Heart left ventricle (tissue), 16 donors: Measurements from ENCODE around the gene IFT43. TPM values are rescaled to one million over a fixed set of nuclear protein-coding genes. Genes with fewer than 3 reads are reported as not detected.
A peak's percentile ranks its signal among the peaks of the same experiment; 100 is the strongest.

Experiments
- ATAC-seq, 4 donors: fragments of 200-7000 bp; cut with Tn5 transposase; one replicate each; pipeline ENCODE4 v1.9.1; 2020 to 2022; ENCODE audit warnings: moderate library complexity in 4 of 4, mild to moderate bottlenecking in 3 of 4, moderate number of reproducible peaks in 1 of 4
- DNase-seq, 5 donors: peaks; one replicate each; pipeline ENCODE4 v3.0.0-alpha.2; 2020
- H3K27ac ChIP-seq, 12 donors: fragments of 200-600 bp; sonication (generic) in 4 of 12; one replicate each; pipeline versions ENCODE4 v1.5.0 to v1.8.0; 2016 to 2022; ENCODE audit warnings: mild to moderate bottlenecking in 2 of 12
- H3K27me3 ChIP-seq, 9 donors: fragments of 200-600 bp; sonication (generic) in 2 of 9; one replicate each; pipeline versions ENCODE4 v1.5.1 to v1.8.0; 2016 to 2022; ENCODE audit warnings: mild to moderate bottlenecking in 3 of 9
- H3K36me3 ChIP-seq, 9 donors: fragments of 200-600 bp; sonication (generic) in 2 of 9; one replicate each; pipeline versions ENCODE4 v1.5.0 to v1.8.0; 2018 to 2022; ENCODE audit warnings: mild to moderate bottlenecking in 2 of 9
- H3K4me1 ChIP-seq, 12 donors: fragments of 200-600 bp; sonication (generic) in 4 of 12; one replicate each; pipeline versions ENCODE4 v1.5.0 to v1.8.0; 2016 to 2022; ENCODE audit warnings: mild to moderate bottlenecking in 3 of 12
- H3K4me3 ChIP-seq, 12 donors: fragments of 200-600 bp; sonication (generic) in 4 of 12; one replicate each; pipeline versions ENCODE4 v1.5.0 to v1.8.0; 2017 to 2022; ENCODE audit warnings: mild to moderate bottlenecking in 9 of 12, moderate library complexity in 4 of 12
- H3K9me3 ChIP-seq, 12 donors: fragments of 200-600 bp; sonication (generic) in 4 of 12; one replicate each; pipeline versions ENCODE4 v1.5.0 to v1.8.0; 2016 to 2022; ENCODE audit warnings: mild to moderate bottlenecking in 1 of 12
- POLR2A ChIP-seq, 2 donors: fragments of 450-650 bp; IDR thresholded peaks; one replicate each; pipeline ENCODE4 v1.6.1; 2017; ENCODE audit warnings: antibody characterized with exemption in 2 of 2, mild to moderate bottlenecking in 2 of 2, moderate library complexity in 2 of 2
- whole genome bisulfite sequencing, 4 donors: extraction: QIAGEN DNeasy Blood & Tissue Kit in 2 of 4; methylation state at CpG; one replicate each; pipeline versions ENCODE4 v1.1.5 to v1.1.7; 2013 to 2018; 5-methylcytosine and 5-hydroxymethylcytosine counted together
- intact Hi-C, 10 donors: fragments of 100-400 bp; cut with DNase I; formaldehyde crosslinking; loops; one replicate each; pipeline versions ENCODE4 v1.11.1 to v1.14.2; 2022
- polyA plus RNA-seq, 2 donors: library from polyadenylated mRNA; stranded (reverse); fragments of 200-250 nt; gene quantifications; one replicate each; pipeline ENCODE4 v1.2.3, GENCODE V29; 2013
- total RNA-seq, 9 donors: library from RNA; depleted of rRNA in 2 of 9; stranded (reverse); fragments of >200 nt in 2 of 9; fragmentation: NEBNext Ultra II Directional in 3 of 9; extraction: Animal tissue kit (Norgen Biotek cat#: 25700) in 3 of 9; gene quantifications; one replicate each; pipeline versions ENCODE4 v1.1.0 to v1.2.4, GENCODE V29; 2016 to 2023
- TF ChIP-seq, protein P1 (sequence below), 12 donors: fragments of 200-600 bp; sonication (generic) in 4 of 12; IDR thresholded peaks; one replicate each; pipeline versions ENCODE4 v1.5.0 to v1.8.0; 2018 to 2022; ENCODE audit warnings: antibody characterized with exemption in 12 of 12, mild to moderate bottlenecking in 5 of 12
- donor health status: ischemic (EF 13 %, LVEDD 7.1; RV severe dilation, severe dysfunction).
- donor health status: healthy with polysubstance abuse.
- donor health status: DM: no; HTN: yes; CAD: no.
- donor health status: DM: no; HTN: no; CAD: no.
- donor health status: ischemic (EF 25% LVEDD 6.9; RV normal size, moderate dysfunction).
- donor health status: ischemic (EF 25% LVEDD 5.7; RV mildly dilated, moderate dysfunction).
- donor health status: healthy.
- donor health status: DM: yes; HTN: yes; CAD: no.
- donor health status: ischemic (EF 35%, LVEDD 5.7; RV mildly dilated, moderate dysfunction).
- donor health status: nonischemic (EF 11% LVEDD 7.7; RV severe dilation, severe dysfunction).
- donor health status: DM: yes; HTN: yes; CAD: no.
- donor health status: PGD.
- donor health status: ischemic (EF 29% LVEDD 5.4; RV normal size, mild dysfunction).
- donor health status: nonischemic (EF 23%, LVEDD 6.1; RV moderate dilation, normal function).

Gene IFT43
- total and polyA plus RNA-seq, 11 donors = 22.8 to 54.7 (median 30.8) TPM

DNA sequence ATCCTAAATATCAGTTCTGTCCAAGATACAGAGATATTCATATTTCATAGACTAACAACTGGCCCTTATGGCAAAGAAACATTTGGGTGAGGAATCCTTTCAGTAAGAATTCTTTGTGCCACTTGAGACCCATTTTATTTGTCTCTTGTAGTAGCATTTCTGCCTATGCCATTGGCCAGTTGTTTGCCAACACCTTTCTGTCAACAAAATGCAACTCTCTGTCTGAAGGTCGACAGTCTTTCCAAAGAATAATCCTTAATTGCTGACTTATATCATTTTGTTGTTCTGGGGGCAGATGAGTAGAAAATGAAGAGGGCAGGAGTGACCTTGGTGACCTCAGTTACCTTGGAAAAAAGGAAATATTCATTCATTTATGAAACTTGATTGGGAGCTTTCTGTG, 10.9 kb downstream of the IFT43 start:
- intact Hi-C loops = no loop called here
- H3K27me3 ChIP-seq = no peaks in the 10 kb centered on the region
- peak overlapping the region in 8 of 12 donors; percentile 18 to 95 (median 83) for H3K27ac ChIP-seq
- 87 to 97% (median 89%) methylated on average over 1 of the region's 1 CpG for WGBS, 4 donors
- no peak for TF ChIP-seq POLR2A (IDR thresholded peaks at IDR 0.05)
- TF ChIP-seq, protein P1, sequence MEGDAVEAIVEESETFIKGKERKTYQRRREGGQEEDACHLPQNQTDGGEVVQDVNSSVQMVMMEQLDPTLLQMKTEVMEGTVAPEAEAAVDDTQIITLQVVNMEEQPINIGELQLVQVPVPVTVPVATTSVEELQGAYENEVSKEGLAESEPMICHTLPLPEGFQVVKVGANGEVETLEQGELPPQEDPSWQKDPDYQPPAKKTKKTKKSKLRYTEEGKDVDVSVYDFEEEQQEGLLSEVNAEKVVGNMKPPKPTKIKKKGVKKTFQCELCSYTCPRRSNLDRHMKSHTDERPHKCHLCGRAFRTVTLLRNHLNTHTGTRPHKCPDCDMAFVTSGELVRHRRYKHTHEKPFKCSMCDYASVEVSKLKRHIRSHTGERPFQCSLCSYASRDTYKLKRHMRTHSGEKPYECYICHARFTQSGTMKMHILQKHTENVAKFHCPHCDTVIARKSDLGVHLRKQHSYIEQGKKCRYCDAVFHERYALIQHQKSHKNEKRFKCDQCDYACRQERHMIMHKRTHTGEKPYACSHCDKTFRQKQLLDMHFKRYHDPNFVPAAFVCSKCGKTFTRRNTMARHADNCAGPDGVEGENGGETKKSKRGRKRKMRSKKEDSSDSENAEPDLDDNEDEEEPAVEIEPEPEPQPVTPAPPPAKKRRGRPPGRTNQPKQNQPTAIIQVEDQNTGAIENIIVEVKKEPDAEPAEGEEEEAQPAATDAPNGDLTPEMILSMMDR (IDR thresholded peaks at IDR 0.05) = no peak
- DNase-seq = no peak
- no peaks in the 10 kb centered on the region for H3K9me3 ChIP-seq
- H3K36me3 ChIP-seq = peaks cover 0 to 87% (median 47%) of the 10 kb centered on the region in 9 donors
- ATAC-seq = no peak
- H3K4me3 ChIP-seq = no peak overlapping the region
- peaks cover 0 to 53% (median 26%) of the 10 kb centered on the region in 12 donors for H3K4me1 ChIP-seq

DNA sequence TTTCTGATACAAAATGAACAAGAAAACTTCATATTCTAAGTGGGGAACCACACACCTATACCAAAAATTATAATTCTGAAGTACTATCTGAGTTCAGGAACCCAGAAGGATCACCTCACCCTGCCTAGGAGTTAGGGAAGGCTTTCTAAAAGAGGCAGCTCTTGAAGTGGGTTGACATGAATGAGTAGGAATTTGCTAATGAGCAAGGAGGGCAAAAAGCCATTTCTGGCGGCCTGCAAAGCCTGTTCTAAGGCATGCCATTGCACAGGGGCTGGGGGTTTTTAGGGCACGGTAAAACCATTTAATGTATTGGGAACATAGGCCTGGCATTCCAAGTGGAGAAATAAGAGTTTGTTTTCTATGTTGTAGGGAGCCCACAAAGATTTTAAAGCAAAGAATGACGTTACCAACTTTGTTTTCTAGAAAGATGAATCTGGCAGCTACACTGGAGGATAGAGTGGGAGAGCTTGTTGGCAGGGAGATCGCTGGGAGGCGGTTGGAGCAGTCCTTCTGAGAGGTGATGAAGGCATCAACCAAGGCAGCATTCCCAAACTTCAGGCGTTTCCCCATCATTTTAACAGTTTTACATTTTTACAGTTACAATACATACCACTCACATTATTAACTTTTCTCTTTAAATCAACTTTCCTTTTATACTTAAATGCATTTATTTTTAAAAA, 14.1 kb downstream of the IFT43 start:
- DNase-seq = no peak
- Histone ChIP-seq H3K4me1 (peaks cover 0 to 27% (median 14%) of the 10 kb centered on the region in 12 donors), H3K4me3 (no peak overlapping the region), H3K9me3 (peaks cover 0 to 12% (median 5%) of the 10 kb centered on the region in 12 donors), H3K36me3 (peaks cover 0 to 86% (median 63%) of the 10 kb centered on the region in 9 donors), H3K27ac (peak overlapping the region in 3 of 12 donors; percentile 11 to 28 (median 21)), H3K27me3 (no peaks in the 10 kb centered on the region)
- 73 to 87% (median 81%) methylated on average over 6 of the region's 6 CpGs for WGBS, 4 donors
- TF ChIP-seq, protein P1 (IDR thresholded peaks at IDR 0.05) = no peak
- TF ChIP-seq POLR2A (IDR thresholded peaks at IDR 0.05) = no peak
- intact Hi-C loops = no loop called here
- no peak for ATAC-seq

DNA sequence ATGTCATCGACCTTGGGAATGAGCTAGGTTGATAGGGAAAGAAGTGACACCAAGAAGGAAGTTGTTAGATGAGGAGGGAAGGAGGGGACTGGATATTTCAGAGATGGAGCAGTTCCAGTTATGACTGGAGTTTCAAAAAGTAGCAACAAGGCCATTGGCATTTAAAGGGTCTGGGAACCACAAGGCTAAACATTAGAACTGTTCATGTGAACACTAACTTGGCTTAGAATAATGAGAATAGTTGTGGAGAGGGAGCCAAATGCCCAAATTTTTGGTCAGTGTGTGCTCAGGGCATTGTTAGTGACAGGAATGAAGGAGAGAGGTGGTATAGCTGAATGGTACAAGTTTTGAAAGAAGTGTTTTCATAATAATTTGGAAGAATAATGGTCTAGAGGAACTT, 16.8 kb downstream of the IFT43 start:
- H3K27ac ChIP-seq = no peak overlapping the region

DNA sequence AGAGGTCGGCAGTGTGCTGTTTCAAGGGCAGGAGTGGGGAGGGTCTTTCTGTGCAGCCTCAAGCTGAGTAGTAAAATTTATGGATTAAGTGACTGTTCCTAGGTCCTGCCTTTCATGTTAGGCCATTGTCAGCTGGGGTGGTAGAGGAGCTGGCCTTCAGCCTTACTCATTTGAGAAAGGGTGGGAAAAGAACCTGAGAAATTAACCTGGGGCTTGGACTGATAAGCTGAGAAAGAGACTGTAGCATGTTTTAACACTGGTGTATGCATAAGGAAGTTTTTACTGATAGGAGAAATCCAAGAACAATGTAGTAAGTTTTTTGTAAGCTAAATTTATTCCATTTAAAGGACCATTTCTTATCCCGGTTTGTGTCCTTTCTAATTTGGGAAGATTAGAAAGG, 20.7 kb downstream of the IFT43 start:
- TF ChIP-seq, protein P1 (IDR thresholded peaks at IDR 0.05) = no peak
- TF ChIP-seq POLR2A (IDR thresholded peaks at IDR 0.05) = no peak
- WGBS, 4 donors = 81 to 93% (median 91%) methylated on average over 2 of the region's 2 CpGs
- intact Hi-C loops = no loop called here
- no peak for ATAC-seq
- no peak for DNase-seq
- peaks cover 0 to 23% (median 9%) of the 10 kb centered on the region in 12 donors for H3K9me3 ChIP-seq
- peaks cover 0 to 98% (median 76%) of the 10 kb centered on the region in 9 donors for H3K36me3 ChIP-seq
- no peaks in the 10 kb centered on the region for H3K27me3 ChIP-seq
- H3K4me1 ChIP-seq = no peaks in the 10 kb centered on the region
- no peak overlapping the region for H3K4me3 ChIP-seq
- no peak overlapping the region for H3K27ac ChIP-seq

More for the DNA sequence above, 16.8 kb downstream of the IFT43 start:
- TF ChIP-seq POLR2A (IDR thresholded peaks at IDR 0.05) = no peak
- TF ChIP-seq, protein P1 (IDR thresholded peaks at IDR 0.05) = no peak
- 93 to 98% (median 96%) methylated on average over 1 of the region's 1 CpG for WGBS, 4 donors
- Histone ChIP-seq H3K9me3 (peaks cover 0 to 23% (median 9%) of the 10 kb centered on the region in 12 donors), H3K36me3 (peaks cover 0 to 94% (median 77%) of the 10 kb centered on the region in 9 donors), H3K4me3 (no peak overlapping the region), H3K4me1 (peaks cover 0 to 6% (median 0%) of the 10 kb centered on the region in 12 donors), H3K27me3 (no peaks in the 10 kb centered on the region)
- no peak for DNase-seq
- intact Hi-C loops = no loop called here
- no peak for ATAC-seq
